OCI-LY1 (cell line): ENCODE results near the gene AP3M1.

Source experiments
- H2AFZ ChIP-seq: fragments of 200-600 bp; sonication (generic), shearing (Covaris generic); 2 replicates; pipeline ENCODE4 v1.6.0; 2014; ENCODE audit warnings: antibody characterized with exemption, mild to moderate bottlenecking, low read length
- H3F3A ChIP-seq: fragments of 200-600 bp; sonication (generic), shearing (Covaris generic); 2 replicates; pipeline ENCODE4 v1.6.0; 2014; ENCODE audit warnings: mild to moderate bottlenecking, antibody characterized with exemption, low read length, moderate library complexity; ENCODE audit not compliant: insufficient read depth
- H3K27ac ChIP-seq: fragments of 200-600 bp; sonication (generic); 2 replicates; pipeline ENCODE4 v1.5.1; 2014; ENCODE audit warnings: low read length, mixed run types, mild to moderate bottlenecking, low read depth; ENCODE audit not compliant: poor library complexity, severe bottlenecking
- H3K27me3 ChIP-seq: fragments of 200-600 bp; sonication (generic); 2 replicates; pipeline ENCODE4 v1.6.0; 2014; ENCODE audit warnings: antibody characterized with exemption, mild to moderate bottlenecking, low read length, moderate library complexity; ENCODE audit not compliant: insufficient read depth
- H3K36me3 ChIP-seq: fragments of 200-600 bp; sonication (generic); 2 replicates; pipeline ENCODE4 v1.6.1; 2014; ENCODE audit warnings: mild to moderate bottlenecking, antibody characterized with exemption, low read length, moderate library complexity, mixed read lengths; ENCODE audit not compliant: insufficient read depth
- H3K4me1 ChIP-seq: fragments of 200-600 bp; sonication (generic); 2 replicates; pipeline ENCODE4 v1.5.1; 2014; ENCODE audit warnings: mild to moderate bottlenecking, low read length, moderate library complexity; ENCODE audit not compliant: insufficient read depth, severe bottlenecking
- H3K4me2 ChIP-seq: fragments of 200-600 bp; sonication (generic), shearing (Covaris generic); 2 replicates; pipeline ENCODE4 v1.6.1; 2014; ENCODE audit warnings: low read length
- H3K4me3 ChIP-seq: fragments of 200-600 bp; sonication (generic); 2 replicates; pipeline ENCODE4 v1.5.1; 2014; ENCODE audit warnings: low read length, low read depth, mild to moderate bottlenecking, mixed read lengths; ENCODE audit not compliant: poor library complexity, severe bottlenecking
- H3K79me2 ChIP-seq: fragments of 200-600 bp; shearing (Covaris generic); 2 replicates; pipeline ENCODE4 v1.6.1; 2016; ENCODE audit warnings: mixed run types, low read length, mixed read lengths; ENCODE audit not compliant: insufficient read depth
- H3K9ac ChIP-seq: fragments of 200-600 bp; sonication (generic), shearing (Covaris generic); 2 replicates; pipeline ENCODE4 v1.6.1; 2014; ENCODE audit warnings: mild to moderate bottlenecking, low read length, mixed read lengths
- H3K9me2 ChIP-seq: fragments of 200-600 bp; sonication (generic), shearing (Covaris generic); 2 replicates; pipeline ENCODE4 v1.6.1; 2014; ENCODE audit warnings: low read depth, mild to moderate bottlenecking, low read length, mixed read lengths
- H3K9me3 ChIP-seq: fragments of 200-600 bp; shearing (Covaris generic); 2 replicates; pipeline ENCODE4 v1.6.1; 2014; ENCODE audit warnings: low read length, mixed read lengths
- H4K20me1 ChIP-seq: fragments of 200-600 bp; sonication (generic), shearing (Covaris generic); 2 replicates; pipeline ENCODE4 v1.6.0; 2016; ENCODE audit warnings: mild to moderate bottlenecking, low read length; ENCODE audit not compliant: insufficient read depth
- CTCF ChIP-seq: fragments of 200-600 bp; sonication (generic), shearing (Covaris generic); IDR thresholded peaks from 2 replicates; pipeline ENCODE4 v1.5.1; 2017; ENCODE audit warnings: mild to moderate bottlenecking, antibody characterized with exemption, low read length, moderate library complexity, mixed read lengths
- EZH2 ChIP-seq: fragments of 200-600 bp; sonication (generic), shearing (Covaris generic); IDR thresholded peaks from 2 replicates; pipeline ENCODE4 v1.8.0; 2017; ENCODE audit warnings: borderline replicate concordance, mixed run types, mild to moderate bottlenecking, antibody characterized with exemption, low read length, moderate library complexity, mixed read lengths

Gene AP3M1

GRCh38 chr10:74072503-74072902, 78.1 kb downstream of the AP3M1 start:
- H3K9ac ChIP-seq, result no peak overlapping the region
- TF ChIP-seq CTCF (no peak), EZH2 (no peak)
- no peaks in the 10 kb centered on the region for H4K20me1 ChIP-seq
- no peak overlapping the region for H2AFZ ChIP-seq
- H3K36me3 ChIP-seq, result no peaks in the 10 kb centered on the region
- no peak overlapping the region for H3K4me2 ChIP-seq
- H3K4me3 ChIP-seq, result no peak overlapping the region
- H3K27me3 ChIP-seq, result no peaks in the 10 kb centered on the region
- H3K79me2 ChIP-seq, result no peaks in the 10 kb centered on the region
- peaks cover 15% of the 10 kb centered on the region for H3K4me1 ChIP-seq
- H3K9me3 ChIP-seq, result no peaks in the 10 kb centered on the region
- no peaks in the 10 kb centered on the region for H3F3A ChIP-seq
- no peaks in the 10 kb centered on the region for H3K9me2 ChIP-seq
- no peak overlapping the region for H3K27ac ChIP-seq

GRCh38 chr10:74071157-74071556, 79.5 kb downstream of the AP3M1 start:
- H3K79me2 ChIP-seq, result no peaks in the 10 kb centered on the region
- no peaks in the 10 kb centered on the region for H4K20me1 ChIP-seq
- peaks cover 8% of the 10 kb centered on the region for H3K4me1 ChIP-seq
- H2AFZ ChIP-seq, result no peak overlapping the region
- no peak overlapping the region for H3K9ac ChIP-seq
- H3K9me3 ChIP-seq, result no peaks in the 10 kb centered on the region
- H3K36me3 ChIP-seq, result no peaks in the 10 kb centered on the region
- H3K4me2 ChIP-seq, result no peak overlapping the region
- H3K27me3 ChIP-seq, result no peaks in the 10 kb centered on the region
- no peaks in the 10 kb centered on the region for H3F3A ChIP-seq
- no peak overlapping the region for H3K27ac ChIP-seq
- no peaks in the 10 kb centered on the region for H3K9me2 ChIP-seq
- no peak overlapping the region for H3K4me3 ChIP-seq
- TF ChIP-seq CTCF (no peak), EZH2 (no peak)
